WTC11 (cell line): Measurements from ENCODE around the gene NCOA1.

Source experiments
- CREB1 ChIP-seq: sonication (generic); formaldehyde crosslinking; IDR thresholded peaks from 2 replicates; pipeline ENCODE4 v1.8.0; 2023; ENCODE audit warnings: mild to moderate bottlenecking, missing genetic modification reagents
- NFE2L1 ChIP-seq: sonication (generic); formaldehyde crosslinking; IDR thresholded peaks from 2 replicates; pipeline ENCODE4 v1.8.1; 2023; ENCODE audit warnings: missing genetic modification reagents
- ZNF425 ChIP-seq: fragments of 250-450 bp; sonication (Bioruptor Pico); conservative IDR thresholded peaks from 2 replicates; pipeline ENCODE4 v1.9.0; 2021; ENCODE audit warnings: mild to moderate bottlenecking
- TF ChIP-seq, protein P1 (sequence below): fragments of 200-600 bp; IDR thresholded peaks from 2 replicates; pipeline ENCODE4 v1.8.0; 2022; ENCODE audit warnings: antibody characterized with exemption
- TF ChIP-seq, protein P2 (sequence below): sonication (generic); formaldehyde crosslinking; IDR thresholded peaks from 2 replicates; pipeline ENCODE4 v1.8.0; 2022; ENCODE audit warnings: mild to moderate bottlenecking, missing genetic modification reagents
- TF ChIP-seq, protein P3 (sequence below): sonication (generic); formaldehyde crosslinking; IDR thresholded peaks from 2 replicates; pipeline ENCODE4 v1.8.1; 2023; ENCODE audit warnings: mild to moderate bottlenecking, missing genetic modification reagents, moderate library complexity

GRCh38 chr2:24617424-24617823 lies 126.4 kb downstream of the NCOA1 start:
- TF ChIP-seq, protein P1, sequence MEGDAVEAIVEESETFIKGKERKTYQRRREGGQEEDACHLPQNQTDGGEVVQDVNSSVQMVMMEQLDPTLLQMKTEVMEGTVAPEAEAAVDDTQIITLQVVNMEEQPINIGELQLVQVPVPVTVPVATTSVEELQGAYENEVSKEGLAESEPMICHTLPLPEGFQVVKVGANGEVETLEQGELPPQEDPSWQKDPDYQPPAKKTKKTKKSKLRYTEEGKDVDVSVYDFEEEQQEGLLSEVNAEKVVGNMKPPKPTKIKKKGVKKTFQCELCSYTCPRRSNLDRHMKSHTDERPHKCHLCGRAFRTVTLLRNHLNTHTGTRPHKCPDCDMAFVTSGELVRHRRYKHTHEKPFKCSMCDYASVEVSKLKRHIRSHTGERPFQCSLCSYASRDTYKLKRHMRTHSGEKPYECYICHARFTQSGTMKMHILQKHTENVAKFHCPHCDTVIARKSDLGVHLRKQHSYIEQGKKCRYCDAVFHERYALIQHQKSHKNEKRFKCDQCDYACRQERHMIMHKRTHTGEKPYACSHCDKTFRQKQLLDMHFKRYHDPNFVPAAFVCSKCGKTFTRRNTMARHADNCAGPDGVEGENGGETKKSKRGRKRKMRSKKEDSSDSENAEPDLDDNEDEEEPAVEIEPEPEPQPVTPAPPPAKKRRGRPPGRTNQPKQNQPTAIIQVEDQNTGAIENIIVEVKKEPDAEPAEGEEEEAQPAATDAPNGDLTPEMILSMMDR, result no peak
- TF ChIP-seq, protein P2, sequence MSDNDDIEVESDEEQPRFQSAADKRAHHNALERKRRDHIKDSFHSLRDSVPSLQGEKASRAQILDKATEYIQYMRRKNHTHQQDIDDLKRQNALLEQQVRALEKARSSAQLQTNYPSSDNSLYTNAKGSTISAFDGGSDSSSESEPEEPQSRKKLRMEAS (CRISPR knock-in tag), result no peak
- TF ChIP-seq NFE2L1 (no peak), CREB1 (CRISPR knock-in tag) (no peak), ZNF425 (CRISPR knock-in tag) (no peak)
- TF ChIP-seq, protein P3, sequence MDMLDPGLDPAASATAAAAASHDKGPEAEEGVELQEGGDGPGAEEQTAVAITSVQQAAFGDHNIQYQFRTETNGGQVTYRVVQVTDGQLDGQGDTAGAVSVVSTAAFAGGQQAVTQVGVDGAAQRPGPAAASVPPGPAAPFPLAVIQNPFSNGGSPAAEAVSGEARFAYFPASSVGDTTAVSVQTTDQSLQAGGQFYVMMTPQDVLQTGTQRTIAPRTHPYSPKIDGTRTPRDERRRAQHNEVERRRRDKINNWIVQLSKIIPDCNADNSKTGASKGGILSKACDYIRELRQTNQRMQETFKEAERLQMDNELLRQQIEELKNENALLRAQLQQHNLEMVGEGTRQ (CRISPR knock-in tag), result no peak
